Adrenal gland (tissue), 5 donors: ENCODE data around the gene LRRC52.

ENCODE experiments used
- CTCF ChIP-seq, 6 experiments: fragments of 450-650 bp in 4 of 6; fragments of 200-600 bp in 2 of 6; sonication (generic) in 1 of 6; IDR thresholded peaks; 1 replicate in 5 of 6; 2 replicates in 1 of 6; pipeline versions ENCODE4 v1.5.1 to v1.8.0; 2016 to 2021; ENCODE audit warnings: antibody characterized with exemption in 6 of 6, mild to moderate bottlenecking in 2 of 6, moderate library complexity in 1 of 6
- POLR2A ChIP-seq, 2 donors: fragments of 450-650 bp; IDR thresholded peaks; one replicate each; pipeline ENCODE4 v1.6.1; 2017; ENCODE audit warnings: antibody characterized with exemption in 2 of 2, mild to moderate bottlenecking in 2 of 2, moderate library complexity in 1 of 2
- donor health status: DM: no; HTN: no; CAD: no.

GRCh38 chr1:165527251-165528007, 16.4 kb upstream of the LRRC52 start:
- TF ChIP-seq POLR2A (IDR thresholded peaks at IDR 0.05) (no peak), CTCF (IDR thresholded peaks at IDR 0.05) (no peak)
